ENCODE results near the gene OR10T2.
"Not testable (repeated sequence)": the region's sequence is repeated elsewhere in the genome, so short reads cannot be mapped to it uniquely, and the experiment has no call there.

The OR10T2 gene, protein sequence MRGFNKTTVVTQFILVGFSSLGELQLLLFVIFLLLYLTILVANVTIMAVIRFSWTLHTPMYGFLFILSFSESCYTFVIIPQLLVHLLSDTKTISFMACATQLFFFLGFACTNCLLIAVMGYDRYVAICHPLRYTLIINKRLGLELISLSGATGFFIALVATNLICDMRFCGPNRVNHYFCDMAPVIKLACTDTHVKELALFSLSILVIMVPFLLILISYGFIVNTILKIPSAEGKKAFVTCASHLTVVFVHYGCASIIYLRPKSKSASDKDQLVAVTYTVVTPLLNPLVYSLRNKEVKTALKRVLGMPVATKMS

DNA sequence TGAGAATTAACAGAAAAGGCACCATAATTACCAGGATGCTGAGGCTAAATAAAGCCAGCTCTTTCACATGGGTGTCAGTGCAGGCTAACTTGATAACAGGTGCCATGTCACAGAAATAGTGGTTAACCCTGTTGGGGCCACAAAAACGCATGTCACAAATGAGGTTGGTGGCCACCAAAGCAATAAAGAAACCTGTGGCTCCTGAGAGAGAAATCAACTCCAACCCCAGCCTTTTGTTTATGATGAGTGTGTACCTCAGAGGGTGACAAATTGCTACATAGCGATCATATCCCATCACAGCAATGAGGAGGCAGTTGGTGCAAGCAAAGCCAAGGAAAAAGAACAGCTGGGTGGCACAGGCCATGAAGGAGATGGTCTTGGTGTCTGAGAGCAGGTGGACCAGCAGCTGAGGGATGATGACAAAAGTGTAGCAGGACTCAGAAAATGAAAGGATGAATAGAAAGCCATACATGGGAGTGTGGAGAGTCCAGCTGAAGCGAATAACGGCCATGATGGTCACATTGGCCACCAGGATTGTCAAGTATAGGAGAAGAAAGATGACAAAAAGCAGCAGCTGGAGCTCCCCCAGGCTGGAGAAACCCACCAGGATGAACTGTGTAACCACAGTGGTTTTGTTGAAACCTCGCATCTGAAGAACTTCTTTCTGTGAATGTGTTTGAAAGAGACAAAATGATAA is at the start of gene OR10T2:
Gene OR10T2, minus strand, starts transcription at position 649 of the 697 bp plus-strand sequence. Its CDS starts 0 bp downstream, at position 649.
- DNase-seq (ENCODE audit: low spot score) = no peak
- Histone ChIP-seq H3K27ac (no peak within 1 kb of the TSS), H3K4me3 (no peak within 1 kb of the TSS)
- TF ChIP-seq, protein P1, sequence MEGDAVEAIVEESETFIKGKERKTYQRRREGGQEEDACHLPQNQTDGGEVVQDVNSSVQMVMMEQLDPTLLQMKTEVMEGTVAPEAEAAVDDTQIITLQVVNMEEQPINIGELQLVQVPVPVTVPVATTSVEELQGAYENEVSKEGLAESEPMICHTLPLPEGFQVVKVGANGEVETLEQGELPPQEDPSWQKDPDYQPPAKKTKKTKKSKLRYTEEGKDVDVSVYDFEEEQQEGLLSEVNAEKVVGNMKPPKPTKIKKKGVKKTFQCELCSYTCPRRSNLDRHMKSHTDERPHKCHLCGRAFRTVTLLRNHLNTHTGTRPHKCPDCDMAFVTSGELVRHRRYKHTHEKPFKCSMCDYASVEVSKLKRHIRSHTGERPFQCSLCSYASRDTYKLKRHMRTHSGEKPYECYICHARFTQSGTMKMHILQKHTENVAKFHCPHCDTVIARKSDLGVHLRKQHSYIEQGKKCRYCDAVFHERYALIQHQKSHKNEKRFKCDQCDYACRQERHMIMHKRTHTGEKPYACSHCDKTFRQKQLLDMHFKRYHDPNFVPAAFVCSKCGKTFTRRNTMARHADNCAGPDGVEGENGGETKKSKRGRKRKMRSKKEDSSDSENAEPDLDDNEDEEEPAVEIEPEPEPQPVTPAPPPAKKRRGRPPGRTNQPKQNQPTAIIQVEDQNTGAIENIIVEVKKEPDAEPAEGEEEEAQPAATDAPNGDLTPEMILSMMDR (IDR thresholded peaks at IDR 0.05) = no peak

DNA sequence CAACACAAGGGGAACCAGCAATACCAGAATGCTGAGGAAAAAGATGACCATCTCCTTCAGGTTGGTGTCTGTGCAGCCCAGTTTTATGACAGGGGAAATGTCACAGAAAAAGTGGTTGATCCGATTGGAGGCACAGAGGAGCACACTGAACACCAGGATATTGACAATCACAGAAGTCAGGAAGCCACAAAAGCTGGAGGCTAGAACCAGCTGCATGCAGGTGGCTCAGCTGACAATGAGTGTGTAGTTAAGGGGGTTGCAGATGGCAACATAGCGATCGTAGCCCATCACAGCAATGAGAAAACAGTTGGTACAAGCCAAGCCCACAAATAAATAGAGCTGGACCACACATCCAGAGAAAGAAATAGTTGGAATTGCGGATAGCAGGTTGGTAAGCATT is 46.1 kb upstream of the OR10T2 start:
- Histone ChIP-seq H3K4me3 (no peak overlapping the region), H3K27ac (no peak overlapping the region)
- DNase-seq (ENCODE audit: low spot score) = no peak
- TF ChIP-seq, protein P1 (IDR thresholded peaks at IDR 0.05) = no peak

DNA sequence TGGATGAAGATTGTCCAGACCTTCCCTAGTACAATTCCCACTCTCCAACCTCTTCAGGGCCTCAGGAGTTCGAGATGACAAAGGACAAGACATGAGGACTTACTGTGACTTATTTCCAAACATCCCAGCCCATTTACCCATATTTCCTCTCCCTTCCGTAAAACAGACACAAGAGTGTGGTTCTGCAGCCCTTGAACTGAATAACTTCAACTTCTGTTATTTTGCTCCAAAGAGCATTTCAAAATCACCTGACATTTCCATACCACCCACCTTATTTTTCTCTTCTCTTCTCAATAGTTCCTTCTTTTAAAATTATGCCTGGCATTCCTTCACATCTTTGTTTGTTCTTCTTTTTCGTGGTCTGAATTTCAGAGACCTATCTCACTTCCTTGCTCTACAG is 35.5 kb upstream of the OR10T2 start:
- TF ChIP-seq, protein P1 (IDR thresholded peaks at IDR 0.05) = no peak
- no peak for DNase-seq (ENCODE audit: low spot score)
- Histone ChIP-seq H3K4me3 (no peak overlapping the region), H3K27ac (no peak overlapping the region)

DNA sequence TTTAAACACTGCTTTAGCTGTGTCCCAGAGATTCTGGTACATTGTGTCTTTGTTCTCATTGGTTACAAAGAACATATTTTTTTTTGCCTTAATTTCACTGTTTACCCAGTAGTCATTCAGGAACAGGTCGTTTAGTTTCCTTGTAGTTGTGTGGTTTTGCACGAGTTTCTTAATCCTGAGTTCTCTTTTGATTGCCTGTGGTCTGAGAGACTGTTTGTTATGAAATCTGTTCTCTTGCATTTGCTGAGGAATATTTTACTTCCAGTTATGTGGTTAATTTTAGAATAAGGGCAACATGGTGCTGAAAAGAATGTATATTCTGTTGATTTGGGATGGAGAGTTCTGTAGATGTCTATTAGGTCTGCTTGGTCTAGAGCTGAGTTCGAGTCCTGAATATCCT is 30.9 kb upstream of the OR10T2 start:
- DNase-seq (ENCODE audit: low spot score); H3K4me3 ChIP-seq; H3K27ac ChIP-seq: not testable (repeated sequence)

DNA sequence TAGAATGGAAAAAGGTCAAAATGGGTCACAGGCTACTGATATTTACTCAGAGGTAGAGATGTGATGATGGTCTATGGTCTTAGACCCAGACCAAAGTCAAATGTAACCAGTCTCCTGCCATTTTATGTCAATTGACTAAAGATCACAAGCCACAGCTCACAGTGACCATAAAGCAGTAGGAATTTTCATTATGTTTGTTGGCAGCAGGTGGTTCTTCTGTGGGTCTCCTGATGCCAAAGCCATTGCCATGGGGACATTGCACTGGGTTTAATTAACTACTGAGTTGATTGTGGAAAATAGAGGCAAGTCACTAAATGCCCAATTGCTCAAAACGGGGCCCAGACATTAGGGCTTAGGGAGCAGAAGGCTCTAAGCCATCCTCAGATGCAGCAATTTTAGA is 26.9 kb upstream of the OR10T2 start, which contains the start of gene OR10K2:
Gene OR10K2, minus strand, starts transcription at position 101 of the 400 bp plus-strand sequence. CDS start 5,371 bp downstream, outside the sequence.
- TF ChIP-seq, protein P1 (IDR thresholded peaks at IDR 0.05) = no peak

DNA sequence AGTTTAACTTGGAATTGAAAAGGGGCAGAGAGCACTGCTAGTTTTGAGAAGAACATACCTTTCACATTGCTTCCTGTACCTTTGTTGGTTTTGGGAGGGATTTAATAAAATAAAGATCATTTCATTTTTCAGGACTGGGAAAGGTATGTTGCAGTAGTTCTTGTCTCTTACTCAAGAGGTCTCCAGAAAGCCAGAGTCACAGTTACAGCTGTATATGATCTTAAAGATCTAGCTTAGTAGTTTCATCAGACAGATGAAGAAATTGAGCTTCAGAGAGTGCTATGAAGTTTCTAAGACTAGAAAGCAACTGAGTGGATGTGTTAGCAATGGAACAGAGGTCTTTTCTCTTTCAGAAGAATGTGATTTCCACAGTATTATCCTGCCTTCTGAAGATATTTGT is 25.8 kb upstream of the OR10T2 start:
- TF ChIP-seq, protein P1 (IDR thresholded peaks at IDR 0.05) = no peak
- no peak for DNase-seq (ENCODE audit: low spot score)
- no peak overlapping the region for H3K4me3 ChIP-seq

More for the DNA sequence above, 26.9 kb upstream of the OR10T2 start, which contains the start of gene OR10K2:
- no peak for DNase-seq (ENCODE audit: low spot score)
- Histone ChIP-seq H3K27ac (no peak within 1 kb of the TSS), H3K4me3 (no peak within 1 kb of the TSS)

DNA sequence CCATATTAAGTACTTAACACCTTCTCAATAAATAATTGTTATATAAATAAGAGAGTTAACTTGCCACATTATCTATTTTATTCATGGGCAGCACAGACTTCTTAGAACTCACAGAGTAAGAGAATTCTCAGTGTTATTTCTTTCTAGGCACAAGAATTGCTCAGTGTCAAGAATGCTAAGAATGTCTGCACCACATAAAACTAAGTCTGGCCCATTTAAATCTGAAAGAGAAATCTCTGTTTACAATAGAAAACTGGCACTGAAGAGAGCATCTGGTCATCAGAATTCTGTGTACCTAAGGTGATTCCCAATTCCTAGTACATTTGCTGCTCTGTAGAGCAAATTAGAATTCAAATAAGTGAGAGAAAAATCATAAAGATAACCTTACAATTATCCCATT is 22.9 kb upstream of the OR10T2 start:
- no peak overlapping the region for H3K4me3 ChIP-seq
- DNase-seq (ENCODE audit: low spot score) = no peak
- H3K27ac ChIP-seq = no peak overlapping the region
- TF ChIP-seq, protein P1 (IDR thresholded peaks at IDR 0.05) = no peak

More for the DNA sequence above, 25.8 kb upstream of the OR10T2 start:
- no peak overlapping the region for H3K27ac ChIP-seq
